MM.1S (cell line): ENCODE measurements around the gene MTERF2.

Experiments
- CTCF ChIP-seq: fragments of 300-600 bp; sonication (generic); IDR thresholded peaks from 2 replicates; pipeline ENCODE4 v1.5.1; 2016; ENCODE audit warnings: antibody characterized with exemption, low read length, mixed read lengths
- EZH2 ChIP-seq: fragments of 300-600 bp; sonication (generic); optimal IDR thresholded peaks from 2 replicates; pipeline ENCODE3; 2017; ENCODE audit warnings: low read depth, mild to moderate bottlenecking, antibody characterized with exemption, low read length, mixed read lengths
- EZH2phosphoT487 ChIP-seq: fragments of 300-600 bp; sonication (generic); IDR thresholded peaks from 2 replicates; pipeline ENCODE4 v1.6.1; 2018; ENCODE audit warnings: antibody characterized with exemption, low read length

DNA sequence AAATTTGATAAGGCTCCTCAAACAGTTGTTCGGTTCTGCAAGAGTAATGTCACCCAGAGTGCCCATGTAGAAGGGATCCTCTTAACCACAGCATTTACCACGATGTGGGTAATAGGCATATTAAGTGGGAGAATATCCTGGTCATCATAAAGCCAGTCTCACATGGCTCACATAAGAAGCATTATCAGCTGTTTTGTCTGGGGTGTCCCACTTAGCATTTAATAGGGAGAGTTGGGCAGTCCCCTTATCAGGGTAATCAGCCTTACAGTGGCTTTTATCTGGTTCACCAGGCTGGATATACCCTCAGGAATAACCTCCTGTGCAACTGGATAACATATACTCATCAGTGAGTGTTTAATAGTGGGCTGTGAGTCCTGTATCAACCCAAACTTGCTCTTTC is 44.2 kb downstream of the MTERF2 start:
- TF ChIP-seq CTCF (no peak), EZH2 (no peak), EZH2phosphoT487 (no peak)
